ENCODE results near the gene LYST.

DNA sequence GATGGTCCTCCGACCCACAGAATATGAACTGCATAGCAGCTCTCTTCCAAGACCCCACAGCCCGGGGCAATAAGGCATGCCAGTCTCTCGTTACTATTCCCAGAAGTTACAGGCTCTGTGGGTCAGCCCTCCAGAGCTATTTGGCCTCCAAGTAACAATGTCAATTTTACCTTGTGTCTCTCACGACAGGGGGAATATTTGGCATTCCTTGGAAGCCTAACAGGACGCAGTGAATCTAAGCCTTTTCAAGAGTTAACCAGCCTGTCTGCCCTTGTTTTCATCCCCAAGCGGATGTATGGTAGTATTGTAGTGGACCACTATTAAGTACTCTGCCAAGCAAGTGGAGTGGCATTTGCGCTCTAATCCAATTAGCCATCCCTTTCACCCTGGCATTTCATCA lies 192.7 kb downstream of the LYST start:
- TF ChIP-seq, protein P1, sequence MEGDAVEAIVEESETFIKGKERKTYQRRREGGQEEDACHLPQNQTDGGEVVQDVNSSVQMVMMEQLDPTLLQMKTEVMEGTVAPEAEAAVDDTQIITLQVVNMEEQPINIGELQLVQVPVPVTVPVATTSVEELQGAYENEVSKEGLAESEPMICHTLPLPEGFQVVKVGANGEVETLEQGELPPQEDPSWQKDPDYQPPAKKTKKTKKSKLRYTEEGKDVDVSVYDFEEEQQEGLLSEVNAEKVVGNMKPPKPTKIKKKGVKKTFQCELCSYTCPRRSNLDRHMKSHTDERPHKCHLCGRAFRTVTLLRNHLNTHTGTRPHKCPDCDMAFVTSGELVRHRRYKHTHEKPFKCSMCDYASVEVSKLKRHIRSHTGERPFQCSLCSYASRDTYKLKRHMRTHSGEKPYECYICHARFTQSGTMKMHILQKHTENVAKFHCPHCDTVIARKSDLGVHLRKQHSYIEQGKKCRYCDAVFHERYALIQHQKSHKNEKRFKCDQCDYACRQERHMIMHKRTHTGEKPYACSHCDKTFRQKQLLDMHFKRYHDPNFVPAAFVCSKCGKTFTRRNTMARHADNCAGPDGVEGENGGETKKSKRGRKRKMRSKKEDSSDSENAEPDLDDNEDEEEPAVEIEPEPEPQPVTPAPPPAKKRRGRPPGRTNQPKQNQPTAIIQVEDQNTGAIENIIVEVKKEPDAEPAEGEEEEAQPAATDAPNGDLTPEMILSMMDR (conservative IDR thresholded peaks at IDR 0.05; ENCODE audit: low read length): no peak
- TF ChIP-seq EZH2phosphoT487 (IDR thresholded peaks at IDR 0.05; ENCODE audit: borderline replicate concordance): no peak
